ENCODE data around the gene SLC38A3.

- TF ChIP-seq, protein P1, sequence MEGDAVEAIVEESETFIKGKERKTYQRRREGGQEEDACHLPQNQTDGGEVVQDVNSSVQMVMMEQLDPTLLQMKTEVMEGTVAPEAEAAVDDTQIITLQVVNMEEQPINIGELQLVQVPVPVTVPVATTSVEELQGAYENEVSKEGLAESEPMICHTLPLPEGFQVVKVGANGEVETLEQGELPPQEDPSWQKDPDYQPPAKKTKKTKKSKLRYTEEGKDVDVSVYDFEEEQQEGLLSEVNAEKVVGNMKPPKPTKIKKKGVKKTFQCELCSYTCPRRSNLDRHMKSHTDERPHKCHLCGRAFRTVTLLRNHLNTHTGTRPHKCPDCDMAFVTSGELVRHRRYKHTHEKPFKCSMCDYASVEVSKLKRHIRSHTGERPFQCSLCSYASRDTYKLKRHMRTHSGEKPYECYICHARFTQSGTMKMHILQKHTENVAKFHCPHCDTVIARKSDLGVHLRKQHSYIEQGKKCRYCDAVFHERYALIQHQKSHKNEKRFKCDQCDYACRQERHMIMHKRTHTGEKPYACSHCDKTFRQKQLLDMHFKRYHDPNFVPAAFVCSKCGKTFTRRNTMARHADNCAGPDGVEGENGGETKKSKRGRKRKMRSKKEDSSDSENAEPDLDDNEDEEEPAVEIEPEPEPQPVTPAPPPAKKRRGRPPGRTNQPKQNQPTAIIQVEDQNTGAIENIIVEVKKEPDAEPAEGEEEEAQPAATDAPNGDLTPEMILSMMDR (IDR thresholded peaks at IDR 0.05), result no peak
- TF ChIP-seq POLR2A (IDR thresholded peaks at IDR 0.05), result no peak
These were observed 39.8 kb upstream of the SLC38A3 start for GRCh38 chr3:50164984-50165909.
